ENCODE results near the gene CLCF1. TPM values are rescaled to one million over a fixed set of nuclear protein-coding genes. Genes with fewer than 3 reads are reported as not detected.

Gene CLCF1
- polyA plus RNA-seq, 1 of the 3 experiments (the other 2 are of a cell fraction) = 27.0 TPM

DNA sequence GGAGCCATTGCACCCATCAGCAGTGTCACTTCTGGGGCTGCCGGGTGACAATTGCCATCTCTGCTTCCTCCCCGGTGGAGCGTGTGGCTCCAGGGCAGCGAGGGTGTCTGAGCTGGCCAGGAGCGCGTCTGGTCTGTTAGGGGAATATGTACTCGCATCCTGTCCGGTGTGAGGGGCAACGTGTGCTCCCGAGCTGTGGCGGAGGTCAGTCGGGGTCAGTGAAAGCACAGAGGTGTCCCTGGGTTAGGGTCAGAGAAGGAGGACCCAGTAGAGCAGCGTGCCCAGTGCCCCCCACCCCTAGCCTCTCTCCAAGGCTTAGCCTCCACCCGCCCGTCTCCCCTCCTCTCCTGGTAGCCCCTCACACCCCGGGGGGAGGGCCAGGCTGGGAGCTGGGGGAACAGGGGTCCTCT is 1.5 kb downstream of the CLCF1 start:
- TF ChIP-seq YY1 (IDR thresholded peaks at IDR 0.05; ENCODE audit: low read depth) = no peak
- no peak for TF ChIP-seq MXI1 (IDR thresholded peaks at IDR 0.05; ENCODE audit: low read depth, low read length)
- TF ChIP-seq FOXJ3 (CRISPR knock-in tag; IDR thresholded peaks at IDR 0.05) = no peak
- TF ChIP-seq POLR2AphosphoS5 (IDR thresholded peaks at IDR 0.05; ENCODE audit: low read depth, low read length) = no peak
- TF ChIP-seq EZH2phosphoT487 (IDR thresholded peaks at IDR 0.05; ENCODE audit: borderline replicate concordance, low read depth) = no peak
- TF ChIP-seq, protein P1, sequence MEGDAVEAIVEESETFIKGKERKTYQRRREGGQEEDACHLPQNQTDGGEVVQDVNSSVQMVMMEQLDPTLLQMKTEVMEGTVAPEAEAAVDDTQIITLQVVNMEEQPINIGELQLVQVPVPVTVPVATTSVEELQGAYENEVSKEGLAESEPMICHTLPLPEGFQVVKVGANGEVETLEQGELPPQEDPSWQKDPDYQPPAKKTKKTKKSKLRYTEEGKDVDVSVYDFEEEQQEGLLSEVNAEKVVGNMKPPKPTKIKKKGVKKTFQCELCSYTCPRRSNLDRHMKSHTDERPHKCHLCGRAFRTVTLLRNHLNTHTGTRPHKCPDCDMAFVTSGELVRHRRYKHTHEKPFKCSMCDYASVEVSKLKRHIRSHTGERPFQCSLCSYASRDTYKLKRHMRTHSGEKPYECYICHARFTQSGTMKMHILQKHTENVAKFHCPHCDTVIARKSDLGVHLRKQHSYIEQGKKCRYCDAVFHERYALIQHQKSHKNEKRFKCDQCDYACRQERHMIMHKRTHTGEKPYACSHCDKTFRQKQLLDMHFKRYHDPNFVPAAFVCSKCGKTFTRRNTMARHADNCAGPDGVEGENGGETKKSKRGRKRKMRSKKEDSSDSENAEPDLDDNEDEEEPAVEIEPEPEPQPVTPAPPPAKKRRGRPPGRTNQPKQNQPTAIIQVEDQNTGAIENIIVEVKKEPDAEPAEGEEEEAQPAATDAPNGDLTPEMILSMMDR (IDR thresholded peaks at IDR 0.05) = no peak
- TF ChIP-seq TAF1 (IDR thresholded peaks at IDR 0.05; ENCODE audit: borderline replicate concordance, low read depth, low read length) = no peak
- TF ChIP-seq RXRA (IDR thresholded peaks at IDR 0.05; ENCODE audit: borderline replicate concordance, low read depth) = no peak
- TF ChIP-seq ELF1 (IDR thresholded peaks at IDR 0.05) = no peak
- TF ChIP-seq, protein P2, sequence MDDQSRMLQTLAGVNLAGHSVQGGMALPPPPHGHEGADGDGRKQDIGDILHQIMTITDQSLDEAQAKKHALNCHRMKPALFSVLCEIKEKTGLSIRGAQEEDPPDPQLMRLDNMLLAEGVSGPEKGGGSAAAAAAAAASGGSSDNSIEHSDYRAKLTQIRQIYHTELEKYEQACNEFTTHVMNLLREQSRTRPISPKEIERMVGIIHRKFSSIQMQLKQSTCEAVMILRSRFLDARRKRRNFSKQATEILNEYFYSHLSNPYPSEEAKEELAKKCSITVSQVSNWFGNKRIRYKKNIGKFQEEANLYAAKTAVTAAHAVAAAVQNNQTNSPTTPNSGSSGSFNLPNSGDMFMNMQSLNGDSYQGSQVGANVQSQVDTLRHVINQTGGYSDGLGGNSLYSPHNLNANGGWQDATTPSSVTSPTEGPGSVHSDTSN (IDR thresholded peaks at IDR 0.05) = no peak
- TF ChIP-seq, protein P3, sequence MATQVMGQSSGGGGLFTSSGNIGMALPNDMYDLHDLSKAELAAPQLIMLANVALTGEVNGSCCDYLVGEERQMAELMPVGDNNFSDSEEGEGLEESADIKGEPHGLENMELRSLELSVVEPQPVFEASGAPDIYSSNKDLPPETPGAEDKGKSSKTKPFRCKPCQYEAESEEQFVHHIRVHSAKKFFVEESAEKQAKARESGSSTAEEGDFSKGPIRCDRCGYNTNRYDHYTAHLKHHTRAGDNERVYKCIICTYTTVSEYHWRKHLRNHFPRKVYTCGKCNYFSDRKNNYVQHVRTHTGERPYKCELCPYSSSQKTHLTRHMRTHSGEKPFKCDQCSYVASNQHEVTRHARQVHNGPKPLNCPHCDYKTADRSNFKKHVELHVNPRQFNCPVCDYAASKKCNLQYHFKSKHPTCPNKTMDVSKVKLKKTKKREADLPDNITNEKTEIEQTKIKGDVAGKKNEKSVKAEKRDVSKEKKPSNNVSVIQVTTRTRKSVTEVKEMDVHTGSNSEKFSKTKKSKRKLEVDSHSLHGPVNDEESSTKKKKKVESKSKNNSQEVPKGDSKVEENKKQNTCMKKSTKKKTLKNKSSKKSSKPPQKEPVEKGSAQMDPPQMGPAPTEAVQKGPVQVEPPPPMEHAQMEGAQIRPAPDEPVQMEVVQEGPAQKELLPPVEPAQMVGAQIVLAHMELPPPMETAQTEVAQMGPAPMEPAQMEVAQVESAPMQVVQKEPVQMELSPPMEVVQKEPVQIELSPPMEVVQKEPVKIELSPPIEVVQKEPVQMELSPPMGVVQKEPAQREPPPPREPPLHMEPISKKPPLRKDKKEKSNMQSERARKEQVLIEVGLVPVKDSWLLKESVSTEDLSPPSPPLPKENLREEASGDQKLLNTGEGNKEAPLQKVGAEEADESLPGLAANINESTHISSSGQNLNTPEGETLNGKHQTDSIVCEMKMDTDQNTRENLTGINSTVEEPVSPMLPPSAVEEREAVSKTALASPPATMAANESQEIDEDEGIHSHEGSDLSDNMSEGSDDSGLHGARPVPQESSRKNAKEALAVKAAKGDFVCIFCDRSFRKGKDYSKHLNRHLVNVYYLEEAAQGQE (IDR thresholded peaks at IDR 0.05; ENCODE audit: low read depth, low read length) = no peak
- TF ChIP-seq JUND (IDR thresholded peaks at IDR 0.05) = no peak
- no peak for TF ChIP-seq RFX5 (IDR thresholded peaks at IDR 0.05; ENCODE audit: low read length)
- TF ChIP-seq, protein P4, sequence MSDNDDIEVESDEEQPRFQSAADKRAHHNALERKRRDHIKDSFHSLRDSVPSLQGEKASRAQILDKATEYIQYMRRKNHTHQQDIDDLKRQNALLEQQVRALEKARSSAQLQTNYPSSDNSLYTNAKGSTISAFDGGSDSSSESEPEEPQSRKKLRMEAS (IDR thresholded peaks at IDR 0.05; ENCODE audit: low read depth) = no peak
- Histone ChIP-seq H3K9ac (peak overlapping the region; percentile 76), H3F3A (replicated peaks; ENCODE audit: insufficient read depth) (peaks cover 19% of the 10 kb centered on the region), H3K4me2 (peak overlapping the region; percentile 77), H3K27me3 (ENCODE audit: insufficient read depth) (no peaks in the 10 kb centered on the region), H4K20me1 (ENCODE audit: insufficient read depth) (peaks cover 49% of the 10 kb centered on the region), H3K36me3 (replicated peaks in 1 of 2; ENCODE audit: control insufficient read depth in 1 of 2, insufficient read depth in 2 of 2, low read length in 1 of 2) (no peaks in the 10 kb centered on the region), H2AFZ (ENCODE audit: low read depth) (no peak overlapping the region), H3K9me2 (no peaks in the 10 kb centered on the region), H3K9me3 (no peaks in the 10 kb centered on the region), H3K4me1 (ENCODE audit: control insufficient read depth in 1 of 2, insufficient read depth in 2 of 2, low read depth in 1 of 2, low read length in 1 of 2) (peaks cover 36% of the 10 kb centered on the region in 2 experiments; a peak in 3 of 4 replicates), H3K79me2 (ENCODE audit: insufficient read depth) (peaks cover 64% of the 10 kb centered on the region), H3K4me3 (ENCODE audit: low read depth in 2 of 2, low read length in 1 of 2) (peak overlapping the region; percentile 47 to 83), H3K27ac (ENCODE audit: low read depth in 2 of 2, low read length in 1 of 2) (peak overlapping the region in 1 of 2 experiments; percentile 51; a peak in 2 of 4 replicates)
- CTCF ChIA-PET = interaction anchor here (0.8 to 19.7 kb wide), 9 partner anchors 10 to 110 kb away, joined by 3 to 955 read pairs (median 5); partner anchors contain the start of genes POLD4, PPP1CA and RAD9A
- WGBS (ENCODE audit: low lambda C conversion rate) = 39% methylated on average over 6 of the region's 16 CpGs
- DNase-seq = peak; percentile 71
- POLR2A ChIA-PET = interaction anchor here (1.4 kb wide), 1 partner anchor 15 kb away, joined by 5 read pairs; no protein-coding TSS in a partner anchor
